GM23338 (cell line): ENCODE results near the gene FBXO47. TPM values are rescaled to one million over a fixed set of nuclear protein-coding genes. Genes with fewer than 3 reads are reported as not detected.

Experiments
- ATAC-seq: fragments of 200-7000 bp; cut with Tn5 transposase; 3 replicates; pipeline ENCODE4 v1.9.1; 2020
- DNase-seq: peaks from one replicate; pipeline ENCODE4 v3.0.0-alpha.2; 2015; ENCODE audit warnings: low spot score
- H2AFZ ChIP-seq: fragments of 200-600 bp; sonication (generic); 2 replicates; pipeline ENCODE4 v1.8.0; 2016; ENCODE audit warnings: antibody characterized with exemption, mild to moderate bottlenecking, moderate library complexity
- H3F3A ChIP-seq: fragments of 200-600 bp; sonication (generic); replicated peaks from 2 replicates; pipeline ENCODE4 v1.8.0; 2017; ENCODE audit warnings: antibody characterized with exemption, mixed run types, low read depth
- H3K27ac ChIP-seq: fragments of 200-600 bp; sonication (generic); 2 replicates; pipeline ENCODE4 v1.6.1; 2016; ENCODE audit warnings: low read depth
- H3K27me3 ChIP-seq: fragments of 200-600 bp; sonication (generic); 2 replicates; pipeline ENCODE4 v1.8.0; 2016; ENCODE audit warnings: mild to moderate bottlenecking, mixed run types, moderate library complexity; ENCODE audit not compliant: insufficient read depth
- H3K36me3 ChIP-seq: fragments of 200-600 bp; sonication (generic); 2 replicates; pipeline ENCODE4 v1.8.0; 2016; ENCODE audit warnings: mild to moderate bottlenecking; ENCODE audit not compliant: insufficient read depth
- H3K4me1 ChIP-seq: fragments of 200-600 bp; sonication (generic); 2 replicates; pipeline ENCODE4 v1.8.0; 2016; ENCODE audit warnings: mild to moderate bottlenecking, moderate library complexity; ENCODE audit not compliant: insufficient read depth
- H3K4me2 ChIP-seq: fragments of 200-600 bp; sonication (generic); 2 replicates; pipeline ENCODE4 v1.7.1; 2017; ENCODE audit warnings: mixed run types
- H3K4me3 ChIP-seq: fragments of 200-600 bp; sonication (generic); 2 replicates; pipeline ENCODE4 v1.6.1; 2016; ENCODE audit warnings: mixed run types
- H3K79me2 ChIP-seq: fragments of 200-600 bp; sonication (generic); replicated peaks from 2 replicates; pipeline ENCODE4 v1.8.0; 2017; ENCODE audit warnings: mild to moderate bottlenecking; ENCODE audit not compliant: insufficient read depth
- H3K9me2 ChIP-seq: fragments of 200-600 bp; sonication (generic); 2 replicates; pipeline ENCODE4 v1.8.0; 2017; ENCODE audit not compliant: insufficient read depth
- H4K20me1 ChIP-seq: fragments of 200-600 bp; sonication (generic); replicated peaks from 2 replicates; pipeline ENCODE4 v1.8.0; 2017; ENCODE audit warnings: mild to moderate bottlenecking; ENCODE audit not compliant: insufficient read depth
- H3K27ac Mint-ChIP-seq: 2 replicates; pipeline ENCODE4 v1.8.0; 2020; ENCODE audit warnings: inconsistent platforms, mild to moderate bottlenecking, moderate library complexity, mixed read lengths
- H3K27me3 Mint-ChIP-seq: 3 replicates; pipeline ENCODE4 v1.8.0; 2022; ENCODE audit warnings: low read depth, mild to moderate bottlenecking, moderate library complexity, mixed read lengths, inconsistent platforms; ENCODE audit not compliant: insufficient read depth, poor library complexity
- H3K36me3 Mint-ChIP-seq: 3 replicates; pipeline ENCODE4 v1.8.0; 2021; ENCODE audit warnings: low read depth, mild to moderate bottlenecking, inconsistent platforms, moderate library complexity, mixed read lengths
- H3K4me1 Mint-ChIP-seq: 3 replicates; pipeline ENCODE4 v1.8.0; 2020; ENCODE audit warnings: mild to moderate bottlenecking, inconsistent platforms, mixed read lengths
- H3K4me3 Mint-ChIP-seq: 3 replicates; pipeline ENCODE4 v1.8.0; 2021; ENCODE audit warnings: moderate library complexity, mild to moderate bottlenecking, inconsistent platforms, mixed read lengths
- H3K9me3 Mint-ChIP-seq: 3 replicates; pipeline ENCODE4 v1.8.0; 2020; ENCODE audit warnings: moderate library complexity, mild to moderate bottlenecking, inconsistent platforms, mixed read lengths
- EZH2 ChIP-seq: fragments of 200-600 bp; sonication (generic); IDR thresholded peaks from one replicate; pipeline ENCODE4 v1.8.0; 2017; ENCODE audit warnings: antibody characterized with exemption, mild to moderate bottlenecking, low read depth; ENCODE audit not compliant: unreplicated experiment
- POLR2AphosphoS5 ChIP-seq: IDR thresholded peaks from 2 replicates; pipeline ENCODE4 v1.6.1; 2016; ENCODE audit warnings: antibody characterized with exemption, low read depth
- REST ChIP-seq: IDR thresholded peaks from one replicate; pipeline ENCODE4 v1.6.1; 2018; ENCODE audit warnings: antibody characterized with exemption; ENCODE audit not compliant: unreplicated experiment
- ZNF114 ChIP-seq: fragments of 250-450 bp; sonication (Bioruptor Pico); IDR thresholded peaks from 2 replicates; pipeline ENCODE4 v1.5.0; 2020; ENCODE audit warnings: mild to moderate bottlenecking, moderate library complexity
- ZNF331 ChIP-seq: fragments of 250-450 bp; sonication (Bioruptor Pico); IDR thresholded peaks from 2 replicates; pipeline ENCODE4 v1.5.0; 2020; ENCODE audit warnings: low read depth, mild to moderate bottlenecking, moderate library complexity
- polyA plus RNA-seq: library from polyadenylated mRNA; unstranded; fragments of >200 nt; fragmentation: Nextera tagmentation; extraction: Ambion mirVana; gene quantifications from 2 replicates; pipeline ENCODE4 v1.2.1, GENCODE V29; 2016
- total RNA-seq: library from RNA; depleted of rRNA; stranded (reverse); fragments of >200 nt; shearing (Covaris generic); gene quantifications from 2 replicates; pipeline ENCODE4 v1.2.3, GENCODE V29; 2014

The FBXO47 gene
- total and polyA plus RNA-seq, 2 experiments from 2014 or later: not detected

- H3K27ac ChIP-seq: no peak overlapping the region
- 0 out of 2 replicates have a peak, but pooled peaks cover 10% of the 10 kb centered on the region for H3F3A ChIP-seq
- no peak for DNase-seq
- Mint-ChIP-seq H3K27me3 (peaks cover 4% of the 10 kb centered on the region), H3K4me1 (peaks cover 25% of the 10 kb centered on the region), H3K36me3 (peaks cover 31% of the 10 kb centered on the region), H3K27ac (no peak overlapping the region), H3K4me3 (no peak overlapping the region), H3K9me3 (no peaks in the 10 kb centered on the region)
- no peak overlapping the region for H3K4me2 ChIP-seq
- H3K9me2 ChIP-seq: no peaks in the 10 kb centered on the region
- TF ChIP-seq ZNF331 (CRISPR knock-in tag): no peak
- no peak for TF ChIP-seq POLR2AphosphoS5
- TF ChIP-seq EZH2: no peak
- H3K4me3 ChIP-seq: no peak overlapping the region
- H3K27me3 ChIP-seq: no peaks in the 10 kb centered on the region
- no peaks in the 10 kb centered on the region for H3K36me3 ChIP-seq
- no peak for ATAC-seq
- H2AFZ ChIP-seq: no peak overlapping the region
- peaks cover 37% of the 10 kb centered on the region for H3K79me2 ChIP-seq
- peaks cover 26% of the 10 kb centered on the region; the same call in 1 of the 2 replicates for H3K4me1 ChIP-seq
- H4K20me1 ChIP-seq: peaks cover 34% of the 10 kb centered on the region
These were observed 62.3 kb downstream of the FBXO47 start for GRCh38 chr17:38904892-38905291.

- H3K9me2 ChIP-seq: no peaks in the 10 kb centered on the region
- TF ChIP-seq EZH2: no peak
- TF ChIP-seq ZNF114 (CRISPR knock-in tag): no peak
- TF ChIP-seq POLR2AphosphoS5: no peak
- no peak for TF ChIP-seq REST
- no peak overlapping the region for H3K27ac ChIP-seq
- 0 out of 2 replicates have a peak, but pooled peaks cover 10% of the 10 kb centered on the region for H3F3A ChIP-seq
- H2AFZ ChIP-seq: no peak overlapping the region
- H3K4me3 Mint-ChIP-seq: no peak overlapping the region
- no peak overlapping the region for H3K27ac Mint-ChIP-seq
- H3K4me3 ChIP-seq: no peak overlapping the region
- ATAC-seq: no peak
- H3K36me3 ChIP-seq: no peaks in the 10 kb centered on the region
- no peaks in the 10 kb centered on the region for H3K9me3 Mint-ChIP-seq
- no peak overlapping the region for H3K4me2 ChIP-seq
- H3K79me2 ChIP-seq: peaks cover 33% of the 10 kb centered on the region
- no peaks in the 10 kb centered on the region for H3K27me3 ChIP-seq
- H3K4me1 ChIP-seq: peaks cover 30% of the 10 kb centered on the region; the same call in 1 of the 2 replicates
- no peak for DNase-seq
- H4K20me1 ChIP-seq: peaks cover 32% of the 10 kb centered on the region
- peaks cover 4% of the 10 kb centered on the region for H3K27me3 Mint-ChIP-seq
- peaks cover 30% of the 10 kb centered on the region for H3K4me1 Mint-ChIP-seq
- peaks cover 41% of the 10 kb centered on the region for H3K36me3 Mint-ChIP-seq
These were observed 63.8 kb downstream of the FBXO47 start for GRCh38 chr17:38903404-38903803.
